K562 treated with DMSO at 1 percent for 4 hours (cell line): ENCODE results near the gene MRPL40. TPM values are rescaled to one million over a fixed set of nuclear protein-coding genes. Genes with fewer than 3 reads are reported as not detected.

Experiments used
- total RNA-seq: library from RNA; unstranded; fragments of 300-600 nt; gene quantifications from 2 replicates; pipeline ENCODE4 v1.2.3, GENCODE V29; 2022; ENCODE audit not compliant: insufficient read depth

MRPL40 gene
- total RNA-seq = 77.7 and 91.9 TPM in 2 replicates

GRCh38 chr22:19432133-19432851 is at the start of gene MRPL40:
Gene MRPL40, plus strand, starts transcription at chr22:19432545. Its CDS starts 10 bp downstream, at chr22:19432555.

DNA sequence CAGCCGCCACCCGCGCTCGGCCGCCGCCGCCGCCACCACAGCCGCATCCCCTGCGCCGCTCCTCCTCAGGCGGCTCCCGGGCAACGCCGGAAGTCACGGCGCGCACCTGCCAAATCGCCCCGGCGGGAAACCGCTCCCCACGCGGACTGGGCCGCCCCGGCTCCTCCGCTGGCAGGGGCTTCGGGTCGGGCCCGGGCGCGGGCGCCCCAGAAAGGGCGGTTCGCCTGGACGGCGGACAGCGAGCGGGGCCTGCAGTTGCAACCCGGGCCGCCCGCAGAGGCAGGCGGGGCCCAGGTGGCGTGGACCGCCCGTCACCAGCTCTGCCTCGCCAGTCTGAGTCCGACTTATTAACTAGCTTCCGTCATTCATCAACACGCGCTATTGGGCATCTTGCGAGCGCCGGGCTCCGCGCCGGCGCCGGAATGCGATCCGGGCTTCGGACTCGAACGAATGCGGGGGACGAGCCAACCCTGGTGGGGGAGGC is 654 bp upstream of the MRPL40 start, which contains the start of gene HIRA:
TSS of gene HIRA (minus strand) at position 85 of the 484 bp plus-strand sequence. CDS start 257 bp downstream, outside the sequence.

DNA sequence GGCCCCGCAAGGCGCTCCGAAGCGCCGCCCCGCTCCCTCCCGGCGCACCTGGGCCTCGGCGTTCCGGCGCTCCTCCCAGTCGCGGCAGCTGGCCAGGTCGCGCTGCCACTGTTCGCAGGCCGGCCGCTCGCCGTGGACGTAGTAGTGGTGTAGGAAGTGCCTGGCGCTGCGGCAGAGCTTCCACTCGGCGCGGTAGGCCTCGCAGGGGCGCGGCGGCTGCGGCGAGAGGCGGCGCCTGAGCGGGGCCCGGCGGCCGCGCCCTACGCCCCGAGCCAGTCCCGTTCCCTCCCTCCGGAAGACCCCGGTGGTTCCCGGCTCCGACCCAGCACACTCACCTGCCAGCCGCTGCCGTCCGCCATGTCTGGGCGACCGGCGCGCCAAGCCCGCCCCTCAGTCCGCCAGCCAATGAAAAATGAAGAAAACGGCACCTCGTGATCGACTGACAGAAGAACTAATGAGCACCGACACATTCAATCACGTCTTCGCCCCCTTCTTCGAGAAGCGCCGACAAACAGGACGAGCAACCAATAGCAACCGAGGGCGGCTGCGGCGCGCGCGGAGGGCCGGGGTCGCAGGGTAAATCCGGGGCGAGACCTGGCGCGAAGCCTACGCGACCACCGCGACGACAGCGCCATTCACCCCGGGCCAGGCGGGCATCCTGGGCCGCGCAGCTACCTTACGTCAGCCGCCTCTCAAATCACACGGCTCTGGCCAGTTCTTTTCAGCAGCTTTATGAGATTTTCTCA is 15.2 kb downstream of the MRPL40 start, which contains the start of gene C22orf39:
TSS of gene C22orf39 (minus strand) at position 382 of the 746 bp plus-strand sequence. CDS start at position 359, 23 bp downstream.

GRCh38 chr22:19478901-19479354 is 46.6 kb downstream of the MRPL40 start, which contains the start of gene UFD1:
Gene UFD1, minus strand, starts transcription at chr22:19479193. Its CDS starts 108 bp downstream, at chr22:19479085.

DNA sequence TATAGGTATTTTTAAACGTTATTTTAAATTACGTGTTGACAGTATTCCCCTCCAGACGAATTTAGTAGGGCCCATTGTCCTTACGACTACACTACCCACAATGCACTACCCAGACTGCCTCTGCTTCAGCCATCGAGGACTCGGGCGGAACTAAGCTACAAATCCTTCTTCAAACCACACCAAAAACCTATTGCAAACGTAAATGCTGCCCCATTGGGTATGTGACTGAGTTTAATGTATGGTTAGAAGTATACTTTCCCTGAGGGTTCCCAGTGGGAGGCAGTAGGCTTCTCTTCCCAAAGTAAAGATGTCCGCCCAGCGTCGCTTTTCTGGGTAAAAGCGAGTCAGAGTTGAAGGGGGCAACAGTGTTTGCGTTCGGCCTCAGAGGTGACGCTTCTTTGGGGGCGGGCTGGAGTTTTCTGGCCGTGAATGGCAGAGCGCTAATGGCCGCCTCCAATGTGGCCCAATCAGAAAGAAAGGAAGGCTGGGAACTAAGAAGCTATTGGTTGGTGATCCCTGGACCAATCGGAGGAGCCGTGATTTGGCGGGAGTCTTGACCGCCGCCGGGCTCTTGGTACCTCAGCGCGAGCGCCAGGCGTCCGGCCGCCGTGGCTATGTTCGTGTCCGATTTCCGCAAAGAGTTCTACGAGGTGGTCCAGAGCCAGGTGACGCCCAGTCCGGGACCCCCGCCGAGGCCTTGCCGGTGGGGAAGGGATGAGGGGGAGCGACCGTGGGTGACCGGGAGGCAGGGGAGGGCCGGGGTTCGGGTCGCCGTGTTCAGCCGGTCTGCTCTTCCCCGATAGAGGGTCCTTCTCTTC is 47.2 kb downstream of the MRPL40 start, which contains the start of gene CDC45:
TSS of gene CDC45 (plus strand) at position 566 of the 818 bp plus-strand sequence. CDS start at position 615, 49 bp downstream.

Other genes with a start within 250 kb of the MRPL40 start
- 21.7 and 22.6 TPM in 2 replicates for gene CLTCL1, start 140.8 kb upstream of the MRPL40 start, total RNA-seq
- 87.5 and 99.5 TPM in 2 replicates for gene HIRA, start 812 bp upstream of the MRPL40 start, total RNA-seq
- gene C22orf39, start 15.2 kb downstream of the MRPL40 start, total RNA-seq = 98.1 and 111 TPM in 2 replicates
- 415 and 442 TPM in 2 replicates for gene UFD1, start 46.6 kb downstream of the MRPL40 start, total RNA-seq
- gene CDC45, start 47.4 kb downstream of the MRPL40 start, total RNA-seq = 226 and 228 TPM in 2 replicates
- gene CLDN5, start 91.9 kb downstream of the MRPL40 start, total RNA-seq = not detected in 2 replicates